Keratinocyte (primary cell): Measurements from ENCODE around the gene SWSAP1. TPM values are rescaled to one million over a fixed set of nuclear protein-coding genes. Genes with fewer than 3 reads are reported as not detected.

ENCODE experiments used
- DNase-seq: peaks from one replicate; pipeline ENCODE4 v3.0.0-alpha.2; 2011; ENCODE audit warnings: low read depth, missing footprints, low spot score
- FAIRE-seq: peaks from 2 replicates; lab custom pipeline; 2011; peaks lifted over from hg19 to GRCh38; lab: Jason Lieb, UNC
- H2AFZ ChIP-seq: 2 replicates; pipeline ENCODE4 v1.6.0; 2012; ENCODE audit warnings: low read length, control low read depth, inconsistent platforms; ENCODE audit not compliant: control insufficient read depth
- H3K27ac ChIP-seq: 2 replicates; pipeline ENCODE4 v1.5.1; 2011; ENCODE audit warnings: low read length; ENCODE audit not compliant: control insufficient read depth, insufficient read depth
- H3K27me3 ChIP-seq: 3 replicates; pipeline ENCODE4 v1.6.0; 2011; ENCODE audit warnings: low read length; ENCODE audit not compliant: control insufficient read depth, insufficient read depth; ENCODE audit errors: extremely low read depth
- H3K36me3 ChIP-seq, 2 experiments: 2 replicates in 1 of 2; 3 replicates in 1 of 2; pipeline ENCODE4 v1.5.1; 2011; ENCODE audit warnings: low read length in 2 of 2, mild to moderate bottlenecking in 1 of 2; ENCODE audit not compliant: control insufficient read depth in 2 of 2, insufficient read depth in 2 of 2; ENCODE audit errors: extremely low read depth in 1 of 2
- H3K4me1 ChIP-seq: 3 replicates; pipeline ENCODE4 v1.5.1; 2011; ENCODE audit warnings: low read length; ENCODE audit not compliant: control insufficient read depth, insufficient read depth; ENCODE audit errors: extremely low read depth
- H3K4me2 ChIP-seq: 3 replicates; pipeline ENCODE4 v1.6.0; 2011; ENCODE audit warnings: low read depth, low read length; ENCODE audit not compliant: control insufficient read depth, insufficient read depth; ENCODE audit errors: extremely low read depth
- H3K4me3 ChIP-seq, 3 experiments: fragments of 200-600 bp in 1 of 3; sonication (generic) in 1 of 3; 2 replicates in 2 of 3; 3 replicates in 1 of 3; pipeline ENCODE4 v1.5.1; 2011 to 2016; ENCODE audit warnings: low read length in 3 of 3, mild to moderate bottlenecking in 3 of 3, control low read depth in 2 of 3, inconsistent platforms in 1 of 3, low read depth in 1 of 3, mixed read lengths in 1 of 3, mixed run types in 1 of 3, moderate library complexity in 1 of 3; ENCODE audit not compliant: control insufficient read depth in 2 of 3, insufficient read depth in 2 of 3; ENCODE audit errors: extremely low read depth in 1 of 3
- H3K79me2 ChIP-seq: 2 replicates; pipeline ENCODE4 v1.6.0; 2012; ENCODE audit warnings: low read length; ENCODE audit not compliant: control insufficient read depth, insufficient read depth
- H3K9ac ChIP-seq: 3 replicates; pipeline ENCODE4 v1.6.0; 2011; ENCODE audit warnings: low read length; ENCODE audit not compliant: control insufficient read depth, insufficient read depth; ENCODE audit errors: extremely low read depth
- H3K9me1 ChIP-seq: 3 replicates; pipeline ENCODE4 v1.6.0; 2011; ENCODE audit warnings: low read length; ENCODE audit not compliant: control insufficient read depth, insufficient read depth; ENCODE audit errors: extremely low read depth
- H3K9me3 ChIP-seq: 2 replicates; pipeline ENCODE4 v1.5.1; 2012; ENCODE audit warnings: low read depth, low read length; ENCODE audit not compliant: control insufficient read depth
- H4K20me1 ChIP-seq: 3 replicates; pipeline ENCODE4 v1.6.0; 2011; ENCODE audit warnings: low read length; ENCODE audit not compliant: control insufficient read depth, insufficient read depth; ENCODE audit errors: extremely low read depth
- CTCF ChIP-seq, 3 experiments: IDR thresholded peaks in 1 of 3; conservative IDR thresholded peaks in 1 of 3; optimal IDR thresholded peaks in 1 of 3; 2 replicates in 2 of 3; 3 replicates in 1 of 3; pipeline versions ENCODE3 to v1.5.1; 2011; ENCODE audit warnings: low read length in 3 of 3, mild to moderate bottlenecking in 3 of 3, moderate library complexity in 2 of 3, control low read depth in 1 of 3, inconsistent platforms in 1 of 3; ENCODE audit not compliant: insufficient read depth in 2 of 3; ENCODE audit errors: extremely low read depth in 1 of 3
- EZH2 ChIP-seq: IDR thresholded peaks from one replicate; pipeline ENCODE4 v1.6.1; 2012; ENCODE audit warnings: inconsistent platforms, mild to moderate bottlenecking, low read length, moderate library complexity
- dilution Hi-C: fragments of 300-500 bp; cut with MboI; formaldehyde crosslinking; loops from one replicate; pipeline ENCODE4 v1.7.0; 2020; ENCODE audit warnings: low sequenced_read_pairs; ENCODE audit not compliant: extremely low pct_ligation_motif_present
- polyA plus RNA-seq, 5 experiments: library from polyadenylated mRNA; depleted of rRNA in 3 of 5; stranded (reverse) in 3 of 5; stranded (forward) in 1 of 5; unstranded in 1 of 5; fragments of >200 nt; gene quantifications; 1 replicate in 1 of 5; 2 replicates in 3 of 5; 3 replicates in 1 of 5; pipeline versions ENCODE4 v1.2.1 to v1.2.3, GENCODE V29; 2011 to 2012; ENCODE audit warnings: missing spikeins in 2 of 5, low read depth in 1 of 5, low replicate concordance in 1 of 5

Gene SWSAP1
- polyA plus RNA-seq, 1 donor (not counting 4 experiments of a cell fraction or from before 2014, with no cell fraction given) = 2.1 TPM

GRCh38 chr19:11400798-11401197 is 26.3 kb downstream of the SWSAP1 start:
- no peak overlapping the region for H3K27ac ChIP-seq
- DNase-seq (no peak), FAIRE-seq (no peak)
- H3K4me3 ChIP-seq = no peak overlapping the region
- H3K9ac ChIP-seq = no peak overlapping the region
- no peaks in the 10 kb centered on the region for H4K20me1 ChIP-seq
- H3K4me1 ChIP-seq = no peaks in the 10 kb centered on the region
- no peaks in the 10 kb centered on the region for H3K27me3 ChIP-seq
- no peaks in the 10 kb centered on the region for H3K9me3 ChIP-seq
- no peaks in the 10 kb centered on the region for H3K9me1 ChIP-seq
- H2AFZ ChIP-seq = no peak overlapping the region
- H3K4me2 ChIP-seq = no peak overlapping the region
- no peaks in the 10 kb centered on the region for H3K36me3 ChIP-seq
- TF ChIP-seq CTCF (optimal IDR thresholded peaks at IDR 0.05 in 1 of 3, IDR thresholded peaks at IDR 0.05 in 1 of 3, conservative IDR thresholded peaks at IDR 0.05 in 1 of 3; ENCODE audit: extremely low read depth in 1 of 3, insufficient read depth in 2 of 3, low read length in 3 of 3) (no peak), EZH2 (no peak)
- H3K79me2 ChIP-seq = no peaks in the 10 kb centered on the region
- dilution Hi-C loops = no loop called here

- Histone ChIP-seq H3K4me2 (no peak overlapping the region), H3K9ac (no peak overlapping the region), H3K4me3 (no peak overlapping the region), H3K4me1 (no peaks in the 10 kb centered on the region), H3K79me2 (no peaks in the 10 kb centered on the region), H3K9me1 (no peaks in the 10 kb centered on the region), H3K27ac (no peak overlapping the region), H2AFZ (no peak overlapping the region), H3K36me3 (no peaks in the 10 kb centered on the region), H3K27me3 (no peaks in the 10 kb centered on the region), H3K9me3 (no peaks in the 10 kb centered on the region), H4K20me1 (no peaks in the 10 kb centered on the region)
- dilution Hi-C loops = no loop called here
- no peak for TF ChIP-seq CTCF (optimal IDR thresholded peaks at IDR 0.05 in 1 of 3, IDR thresholded peaks at IDR 0.05 in 1 of 3, conservative IDR thresholded peaks at IDR 0.05 in 1 of 3; ENCODE audit: extremely low read depth in 1 of 3, insufficient read depth in 2 of 3, low read length in 3 of 3)
- no peak for TF ChIP-seq EZH2
- DNase-seq (no peak), FAIRE-seq (no peak)
These were observed 27.5 kb downstream of the SWSAP1 start for GRCh38 chr19:11401808-11402543.
